PC-9 (cell line): ENCODE results near the gene PRAMEF8. TPM values are rescaled to one million over a fixed set of nuclear protein-coding genes. Genes with fewer than 3 reads are reported as not detected.
"Not testable (repeated sequence)": the region's sequence is repeated elsewhere in the genome, so short reads cannot be mapped to it uniquely, and the experiment has no call there.

Source experiments
- BruUV-seq: library from RNA; stranded (reverse); fragments of 400-500 nt; replicated peaks from 2 replicates; lab custom pipeline; 2021; lab: Mats Ljungman, UMichigan
- CTCF ChIA-PET: fragments of 300-600 bp; sonication (Branson Sonifier 250); formaldehyde crosslinking; loops from one replicate; lab custom pipeline; 2022; ENCODE audit warnings: antibody characterized with exemption; lab: Charles Lee
- POLR2A ChIA-PET: fragments of 300-600 bp; sonication (Branson Sonifier 250); formaldehyde crosslinking; loops from one replicate; lab custom pipeline; 2022; ENCODE audit warnings: antibody characterized with exemption; ENCODE audit not compliant: unreplicated experiment; lab: Charles Lee
- DNase-seq, 2 experiments: peaks; one replicate each; pipeline versions ENCODE4 v3.0.0 to v3.0.0-alpha.2; 2015 to 2022; ENCODE audit warnings: mixed read lengths in 1 of 2
- H2AFZ ChIP-seq: fragments of 200-600 bp; sonication (generic); 2 replicates; pipeline ENCODE4 v1.8.1; 2017; ENCODE audit warnings: antibody characterized with exemption
- H3F3A ChIP-seq: fragments of 200-600 bp; sonication (generic); 2 replicates; pipeline ENCODE4 v1.8.1; 2017; ENCODE audit warnings: antibody characterized with exemption, mild to moderate bottlenecking, low read depth; ENCODE audit not compliant: insufficient read depth
- H3K27ac ChIP-seq: fragments of 200-600 bp; sonication (generic); 2 replicates; pipeline ENCODE4 v1.6.1; 2016; ENCODE audit warnings: mixed run types
- H3K27me3 ChIP-seq: fragments of 200-600 bp; sonication (generic); 2 replicates; pipeline ENCODE4 v1.6.1; 2016; ENCODE audit warnings: low read depth, mixed run types; ENCODE audit not compliant: insufficient read depth
- H3K36me3 ChIP-seq: fragments of 200-600 bp; sonication (generic); 2 replicates; pipeline ENCODE4 v1.6.1; 2016; ENCODE audit warnings: low read depth, mixed run types
- H3K4me1 ChIP-seq: fragments of 200-600 bp; sonication (generic); replicated peaks from 2 replicates; pipeline ENCODE4 v1.6.1; 2016; ENCODE audit warnings: mixed run types; ENCODE audit not compliant: insufficient read depth
- H3K4me2 ChIP-seq: fragments of 200-600 bp; sonication (generic); 2 replicates; pipeline ENCODE4 v1.6.1; 2017; ENCODE audit warnings: mixed run types
- H3K4me3 ChIP-seq: fragments of 200-600 bp; sonication (generic); 2 replicates; pipeline ENCODE4 v1.6.1; 2016; ENCODE audit warnings: mixed run types
- H3K79me2 ChIP-seq: fragments of 200-600 bp; sonication (generic); 2 replicates; pipeline ENCODE4 v1.6.1; 2017; ENCODE audit warnings: low read depth, mixed run types
- H3K9me2 ChIP-seq: fragments of 200-600 bp; sonication (generic); 2 replicates; pipeline ENCODE4 v1.8.1; 2017; ENCODE audit warnings: mild to moderate bottlenecking; ENCODE audit not compliant: insufficient read depth
- H3K9me3 ChIP-seq: fragments of 200-600 bp; sonication (generic); 2 replicates; pipeline ENCODE4 v1.8.1; 2016; ENCODE audit warnings: low read depth; ENCODE audit not compliant: insufficient read depth
- H4K20me1 ChIP-seq: fragments of 200-600 bp; sonication (generic); 2 replicates; pipeline ENCODE4 v1.8.1; 2017; ENCODE audit not compliant: insufficient read depth
- intact Hi-C: fragments of 100-400 bp; cut with micrococcal nuclease; formaldehyde crosslinking; loops from one replicate; pipeline ENCODE4 v1.10.0; 2022; ENCODE audit not compliant: unreplicated experiment
- total RNA-seq: library from RNA; stranded (reverse); gene quantifications from 2 replicates; pipeline ENCODE4 v1.2.3, GENCODE V29; 2021

The PRAMEF8 gene
- total RNA-seq, 1 experiment from 2014 or later, result not detected

- H3K9me3 ChIP-seq, intact Hi-C loops, H3K4me3 ChIP-seq, BruUV-seq, H3K9me2 ChIP-seq, H3K27ac ChIP-seq, POLR2A ChIA-PET, H3K4me2 ChIP-seq, H3K79me2 ChIP-seq, CTCF ChIA-PET, H3K36me3 ChIP-seq, H2AFZ ChIP-seq, H3K27me3 ChIP-seq, H3F3A ChIP-seq, H4K20me1 ChIP-seq, H3K4me1 ChIP-seq, DNase-seq: not testable (repeated sequence)
Observed at GRCh38 chr1:13245841-13246553, 38.9 kb downstream of the PRAMEF8 start.

GRCh38 chr1:13243536-13244263 lies 41.2 kb downstream of the PRAMEF8 start:
- H2AFZ ChIP-seq, H3K36me3 ChIP-seq, POLR2A ChIA-PET, H3K27ac ChIP-seq, DNase-seq, CTCF ChIA-PET, H3K9me2 ChIP-seq, H3F3A ChIP-seq, H3K4me1 ChIP-seq, intact Hi-C loops, H3K4me2 ChIP-seq, H3K27me3 ChIP-seq, BruUV-seq, H3K79me2 ChIP-seq, H4K20me1 ChIP-seq, H3K9me3 ChIP-seq, H3K4me3 ChIP-seq: not testable (repeated sequence)

- H3K4me2 ChIP-seq, H3K9me3 ChIP-seq, H2AFZ ChIP-seq, H3K4me1 ChIP-seq, intact Hi-C loops, H3F3A ChIP-seq, H3K27ac ChIP-seq, H3K79me2 ChIP-seq, H3K36me3 ChIP-seq, DNase-seq, POLR2A ChIA-PET, BruUV-seq, H3K9me2 ChIP-seq, H3K27me3 ChIP-seq, H4K20me1 ChIP-seq, CTCF ChIA-PET, H3K4me3 ChIP-seq: not testable (repeated sequence)
Observed at GRCh38 chr1:13239633-13240032, 45.3 kb downstream of the PRAMEF8 start.

- H3K36me3 ChIP-seq, BruUV-seq, H3K4me3 ChIP-seq, H3K27me3 ChIP-seq, H3K4me1 ChIP-seq, H3F3A ChIP-seq, DNase-seq, H4K20me1 ChIP-seq, H3K4me2 ChIP-seq, H3K9me2 ChIP-seq, H3K79me2 ChIP-seq, H2AFZ ChIP-seq, H3K9me3 ChIP-seq, CTCF ChIA-PET, H3K27ac ChIP-seq, POLR2A ChIA-PET, intact Hi-C loops: not testable (repeated sequence)
Observed at GRCh38 chr1:13237572-13237971, 47.4 kb downstream of the PRAMEF8 start.

- H3K79me2 ChIP-seq, H3K36me3 ChIP-seq, DNase-seq, H3K4me3 ChIP-seq, H3K27me3 ChIP-seq, H3F3A ChIP-seq, H4K20me1 ChIP-seq, H3K4me2 ChIP-seq, H2AFZ ChIP-seq, H3K9me2 ChIP-seq, H3K4me1 ChIP-seq, intact Hi-C loops, CTCF ChIA-PET, POLR2A ChIA-PET, BruUV-seq, H3K27ac ChIP-seq, H3K9me3 ChIP-seq: not testable (repeated sequence)
Observed at GRCh38 chr1:13234057-13234456, 50.9 kb downstream of the PRAMEF8 start.

- H2AFZ ChIP-seq, H3K9me2 ChIP-seq, H3K9me3 ChIP-seq, H3K79me2 ChIP-seq, H3K4me2 ChIP-seq, H3K27ac ChIP-seq, H3K4me3 ChIP-seq, H3F3A ChIP-seq, POLR2A ChIA-PET, H3K4me1 ChIP-seq, intact Hi-C loops, H3K36me3 ChIP-seq, H3K27me3 ChIP-seq, BruUV-seq, DNase-seq, H4K20me1 ChIP-seq, CTCF ChIA-PET: not testable (repeated sequence)
Observed at GRCh38 chr1:13232056-13232455, 52.9 kb downstream of the PRAMEF8 start.
